ENCODE data around the gene PIK3R5. TPM values are rescaled to one million over a fixed set of nuclear protein-coding genes. Genes with fewer than 3 reads are reported as not detected.

The PIK3R5 gene
- polyA plus RNA-seq, 1 donor from 2014 or later, result not detected

DNA sequence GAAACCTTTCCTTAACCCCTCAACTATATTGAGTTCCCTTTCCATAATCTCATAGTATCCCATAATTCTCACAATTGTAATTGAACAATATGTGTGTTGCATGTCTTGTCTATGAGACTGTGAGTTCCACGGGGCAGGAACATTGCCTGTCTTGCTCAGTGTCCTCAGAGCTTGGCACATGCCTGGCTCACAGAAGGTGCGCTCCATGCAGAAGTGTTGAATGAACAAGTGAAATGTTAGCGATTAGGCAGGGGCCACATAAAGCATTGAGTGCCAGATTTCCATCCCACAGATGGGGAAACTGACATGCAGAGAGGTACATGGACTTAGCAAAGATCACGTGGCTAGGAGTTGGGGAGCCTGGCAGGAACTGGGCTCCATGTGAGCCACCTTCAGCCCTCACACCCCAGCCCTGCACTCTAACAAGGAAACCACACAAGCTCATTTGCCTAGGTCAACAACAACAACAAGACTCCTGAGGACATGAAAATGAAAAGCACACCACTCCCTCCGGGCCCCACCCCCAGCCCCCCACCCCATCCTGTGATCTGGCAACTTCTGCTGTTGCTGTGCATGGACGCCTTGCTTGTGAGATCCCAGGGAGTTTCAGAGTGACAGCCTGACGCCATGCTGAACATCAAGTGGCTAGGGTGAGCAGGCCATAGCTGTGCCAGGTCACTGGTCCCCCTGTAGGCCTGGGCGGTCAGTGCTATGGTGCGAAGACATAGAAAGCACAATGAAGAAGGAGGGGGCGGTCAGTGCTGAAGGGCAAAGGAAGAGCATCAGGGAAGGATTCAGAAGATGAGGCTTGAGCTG, 5.0 kb downstream of the PIK3R5 start:
- Histone ChIP-seq H3K79me2 (replicated peaks; ENCODE audit: insufficient read depth, low read length) (no peaks in the 10 kb centered on the region), H3K4me2 (ENCODE audit: low read length) (no peak overlapping the region), H3K36me3 (ENCODE audit: insufficient read depth, low read length) (no peaks in the 10 kb centered on the region), H3K9me3 (ENCODE audit: low read length) (no peaks in the 10 kb centered on the region), H3K27me3 (ENCODE audit: insufficient read depth, low read depth, low read length) (peaks cover 12% of the 10 kb centered on the region), H3K9me2 (ENCODE audit: insufficient read depth, low read length) (no peaks in the 10 kb centered on the region), H3K9ac (ENCODE audit: low read length) (no peak overlapping the region), H3K4me3 (ENCODE audit: low read length) (no peak overlapping the region), H4K20me1 (ENCODE audit: insufficient read depth) (no peaks in the 10 kb centered on the region), H3K27ac (ENCODE audit: low read length) (no peak overlapping the region), H2AFZ (ENCODE audit: low read depth, low read length) (no peak overlapping the region), H3F3A (ENCODE audit: insufficient read depth, low read length, poor library complexity, severe bottlenecking) (no peaks in the 10 kb centered on the region)
- TF ChIP-seq CTCF (IDR thresholded peaks at IDR 0.05; ENCODE audit: poor library complexity, severe bottlenecking), result no peak
- TF ChIP-seq POLR2AphosphoS5 (IDR thresholded peaks at IDR 0.05), result no peak
- no peak for TF ChIP-seq REST (IDR thresholded peaks at IDR 0.05; ENCODE audit: borderline replicate concordance)

DNA sequence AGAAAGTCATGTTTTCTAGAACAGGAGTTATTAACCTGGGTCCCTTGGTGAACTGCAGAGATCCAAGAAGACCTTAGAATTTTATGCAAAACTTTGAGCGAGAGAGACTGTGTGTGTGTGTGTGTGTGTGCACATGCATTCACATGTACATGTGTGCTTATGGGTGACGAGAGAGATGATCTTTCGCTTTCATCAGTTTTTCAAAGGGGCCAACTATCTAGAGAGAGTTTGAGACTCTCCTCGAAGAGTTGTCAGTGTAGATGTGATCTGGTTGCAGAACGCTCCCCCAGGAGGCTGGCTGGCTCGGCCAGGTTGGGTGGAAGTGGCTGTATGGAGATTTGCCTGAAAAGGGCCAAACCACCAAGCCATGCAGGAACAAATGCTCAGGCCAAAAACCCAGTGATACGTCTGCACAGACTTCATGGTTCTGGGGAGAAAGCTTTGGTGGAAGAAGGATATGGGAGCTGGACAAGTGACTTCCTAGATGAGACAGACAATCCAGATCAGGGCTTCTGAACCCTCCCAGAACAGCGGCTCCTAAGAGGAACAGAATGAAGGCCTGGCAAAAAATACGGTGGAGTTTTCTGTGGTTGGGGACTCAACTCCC, 6.1 kb downstream of the PIK3R5 start:
- no peak overlapping the region for H3K27ac ChIP-seq (ENCODE audit: low read length)
- no peak overlapping the region for H3K9ac ChIP-seq (ENCODE audit: low read length)
- H3K4me2 ChIP-seq (ENCODE audit: low read length), result no peak overlapping the region
- H3K36me3 ChIP-seq (ENCODE audit: insufficient read depth, low read length), result no peaks in the 10 kb centered on the region
- no peak overlapping the region for H3K4me3 ChIP-seq (ENCODE audit: low read length)
- no peak overlapping the region for H2AFZ ChIP-seq (ENCODE audit: low read depth, low read length)
- TF ChIP-seq RAD21 (conservative IDR thresholded peaks at IDR 0.05), result no peak
- TF ChIP-seq POLR2AphosphoS5 (IDR thresholded peaks at IDR 0.05), result no peak
- TF ChIP-seq SMC3 (conservative IDR thresholded peaks at IDR 0.05; ENCODE audit: poor library complexity), result no peak
- no peak for TF ChIP-seq EZH2 (IDR thresholded peaks at IDR 0.05; ENCODE audit: borderline replicate concordance, insufficient read depth, low read length, poor library complexity, severe bottlenecking)
- no peak for TF ChIP-seq TAF1 (IDR thresholded peaks at IDR 0.05; ENCODE audit: low read depth)
- TF ChIP-seq CTCF (IDR thresholded peaks at IDR 0.05; ENCODE audit: poor library complexity, severe bottlenecking), result no peak
- TF ChIP-seq REST (IDR thresholded peaks at IDR 0.05; ENCODE audit: borderline replicate concordance), result no peak
- TF ChIP-seq MXI1 (conservative IDR thresholded peaks at IDR 0.05; ENCODE audit: poor library complexity, severe bottlenecking), result no peak
- no peak for TF ChIP-seq EP300 (conservative IDR thresholded peaks at IDR 0.05; ENCODE audit: poor library complexity, severe bottlenecking)
- peaks cover under 1% of the 10 kb centered on the region for H3K27me3 ChIP-seq (ENCODE audit: insufficient read depth, low read depth, low read length)
- no peaks in the 10 kb centered on the region for H3K9me2 ChIP-seq (ENCODE audit: insufficient read depth, low read length)
- H3F3A ChIP-seq (ENCODE audit: insufficient read depth, low read length, poor library complexity, severe bottlenecking), result no peaks in the 10 kb centered on the region
- no peaks in the 10 kb centered on the region for H3K79me2 ChIP-seq (replicated peaks; ENCODE audit: insufficient read depth, low read length)
- H3K9me3 ChIP-seq (ENCODE audit: low read length), result no peaks in the 10 kb centered on the region
- H4K20me1 ChIP-seq (ENCODE audit: insufficient read depth), result no peaks in the 10 kb centered on the region

All from neural cell (in vitro differentiated cells).